Measurements from ENCODE around the gene WIPF2. TPM values are rescaled to one million over a fixed set of nuclear protein-coding genes. Genes with fewer than 3 reads are reported as not detected.

Gene WIPF2
- total and polyA plus RNA-seq, 2 of the 8 experiments (the other 6 are each of a cell fraction or from before 2014, with no cell fraction given): 6.9 to 25.3 TPM

DNA sequence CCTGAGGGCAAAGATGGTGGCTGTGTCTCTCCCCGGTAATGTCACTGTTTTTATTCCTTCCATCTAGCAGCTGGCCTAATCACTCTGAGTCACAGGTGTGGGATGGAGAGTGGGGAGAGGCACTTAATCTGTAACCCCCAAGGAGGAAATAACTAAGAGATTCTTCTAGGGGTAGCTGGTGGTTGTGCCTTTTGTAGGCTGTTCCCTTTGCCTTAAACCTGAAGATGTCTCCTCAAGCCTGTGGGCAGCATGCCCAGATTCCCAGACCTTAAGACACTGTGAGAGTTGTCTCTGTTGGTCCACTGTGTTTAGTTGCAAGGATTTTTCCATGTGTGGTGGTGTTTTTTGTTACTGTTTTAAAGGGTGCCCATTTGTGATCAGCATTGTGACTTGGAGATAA lies 47.4 kb upstream of the WIPF2 start (continued):
- no peak for TF ChIP-seq CBX8 (IDR thresholded peaks at IDR 0.05; ENCODE audit: borderline replicate concordance, low read depth, low read length)
